ENCODE data around the gene PIKFYVE. TPM values are rescaled to one million over a fixed set of nuclear protein-coding genes. Genes with fewer than 3 reads are reported as not detected.

Gene PIKFYVE
- total and polyA plus RNA-seq, 2 of the 8 experiments (the other 6 are each of a cell fraction or from before 2014, with no cell fraction given) = 8.8 to 33.5 TPM

DNA sequence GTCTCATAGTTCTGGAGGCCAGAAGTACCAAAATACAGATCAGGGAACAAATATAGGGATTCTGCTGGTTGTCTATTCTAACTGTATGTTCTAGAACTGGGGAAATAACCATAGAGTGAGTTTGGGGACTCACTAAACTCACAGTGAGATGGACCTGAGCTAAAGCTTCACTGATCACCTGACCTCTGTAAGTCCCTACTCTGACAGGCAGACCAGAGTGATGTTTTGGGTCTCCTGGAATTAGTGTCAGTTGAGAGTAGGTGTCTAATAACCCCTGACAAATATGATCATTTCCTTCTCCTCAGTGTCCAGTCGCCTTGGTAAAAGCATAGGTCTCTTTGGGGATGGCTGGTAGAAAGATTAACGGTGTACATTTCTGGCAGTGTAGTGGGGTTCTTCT, 14.2 kb downstream of the PIKFYVE start:
- no peak overlapping the region for H3K27ac ChIP-seq (ENCODE audit: low read depth, low read length)

More for the DNA sequence above, 14.2 kb downstream of the PIKFYVE start:
- Histone ChIP-seq H3K36me3 (ENCODE audit: control insufficient read depth in 2 of 4, insufficient read depth in 4 of 4, low read length in 3 of 4) (peaks cover 11 to 76% (median 41%) of the 10 kb centered on the region in 4 experiments; a peak in 7 of 8 replicates), H3K4me2 (ENCODE audit: insufficient read depth in 1 of 2, low read depth in 2 of 2, low read length in 2 of 2) (no peak overlapping the region), H3K4me1 (replicated peaks in 1 of 4; ENCODE audit: control insufficient read depth in 3 of 4, insufficient read depth in 4 of 4, low read length in 3 of 4) (no peaks in the 10 kb centered on the region), H3K14ac (ENCODE audit: insufficient read length) (no peak overlapping the region), H2BK15ac (ENCODE audit: low read length) (no peak overlapping the region), H3K23me2 (ENCODE audit: low read depth, low read length) (no peaks in the 10 kb centered on the region), H3K4me3 (ENCODE audit: extremely low read depth in 1 of 4, insufficient read depth in 2 of 4, low read depth in 3 of 4, low read length in 4 of 4) (no peak overlapping the region), H3K4ac (replicated peaks; ENCODE audit: insufficient read length, low read depth, low read length) (no peak overlapping the region), H3K79me1 (ENCODE audit: low read depth, low read length) (peaks cover 3% of the 10 kb centered on the region; the same call in 1 of the 2 replicates), H3K9me3 (ENCODE audit: insufficient read depth in 2 of 2, low read depth in 1 of 2, low read length in 1 of 2) (no peaks in the 10 kb centered on the region), H3K9ac (replicated peaks in 1 of 4; ENCODE audit: extremely low read depth in 1 of 4, low read depth in 3 of 4, low read length in 3 of 4) (no peak overlapping the region), H3K23ac (ENCODE audit: insufficient read length) (no peak overlapping the region), H3K18ac (ENCODE audit: extremely low read depth, low read length) (no peak overlapping the region), H2AK5ac (ENCODE audit: low read depth, low read length) (no peak overlapping the region), H2BK5ac (ENCODE audit: low read depth, low read length) (no peak overlapping the region), H4K91ac (replicated peaks; ENCODE audit: insufficient read length, low read length) (no peak overlapping the region), H2BK20ac (ENCODE audit: low read length) (no peak overlapping the region), H4K8ac (ENCODE audit: extremely low read depth, insufficient read depth, low read length) (no peak overlapping the region), H3K56ac (replicated peaks; ENCODE audit: insufficient read length, low read depth, low read length) (no peak overlapping the region), H2BK12ac (ENCODE audit: low read depth, low read length) (no peak overlapping the region), H4K20me1 (replicated peaks in 1 of 2; ENCODE audit: control insufficient read depth in 1 of 2, insufficient read depth in 2 of 2, low read length in 2 of 2) (peaks cover 0 to 5% of the 10 kb centered on the region in 2 experiments), H4K5ac (ENCODE audit: insufficient read length, low read depth, low read length) (no peak overlapping the region), H2AFZ (ENCODE audit: low read length) (no peak overlapping the region), H3K27me3 (replicated peaks in 1 of 4; ENCODE audit: control insufficient read depth in 3 of 4, extremely low read depth in 1 of 4, insufficient read depth in 3 of 4, low read length in 3 of 4) (no peaks in the 10 kb centered on the region), H2BK120ac (replicated peaks; ENCODE audit: low read depth, low read length) (no peak overlapping the region), H3K79me2 (ENCODE audit: control insufficient read depth in 1 of 2, insufficient read depth in 2 of 2, low read length in 2 of 2) (no peaks in the 10 kb centered on the region)
- POLR2A ChIA-PET (ENCODE audit: partially characterized antibody) = no interaction called here
- FAIRE-seq (no peak), DNase-seq (ENCODE audit: low read depth in 1 of 2, low spot score in 2 of 2) (no peak)
- CTCF ChIA-PET (ENCODE audit: partially characterized antibody) = no interaction called here
- WGBS, 2 experiments (ENCODE audit: extremely low coverage in 1 of 2, insufficient coverage in 1 of 2, insufficient read length in 1 of 2, insufficient replicate concordance in 2 of 2, low coverage in 1 of 2, low lambda C conversion rate in 2 of 2, missing lambda C conversion rate in 1 of 2) = 95% methylated on average over 2 of the region's 2 CpGs; no CpG with 5 or more reads in 1 of the 2 experiments
- TF ChIP-seq, protein P1, sequence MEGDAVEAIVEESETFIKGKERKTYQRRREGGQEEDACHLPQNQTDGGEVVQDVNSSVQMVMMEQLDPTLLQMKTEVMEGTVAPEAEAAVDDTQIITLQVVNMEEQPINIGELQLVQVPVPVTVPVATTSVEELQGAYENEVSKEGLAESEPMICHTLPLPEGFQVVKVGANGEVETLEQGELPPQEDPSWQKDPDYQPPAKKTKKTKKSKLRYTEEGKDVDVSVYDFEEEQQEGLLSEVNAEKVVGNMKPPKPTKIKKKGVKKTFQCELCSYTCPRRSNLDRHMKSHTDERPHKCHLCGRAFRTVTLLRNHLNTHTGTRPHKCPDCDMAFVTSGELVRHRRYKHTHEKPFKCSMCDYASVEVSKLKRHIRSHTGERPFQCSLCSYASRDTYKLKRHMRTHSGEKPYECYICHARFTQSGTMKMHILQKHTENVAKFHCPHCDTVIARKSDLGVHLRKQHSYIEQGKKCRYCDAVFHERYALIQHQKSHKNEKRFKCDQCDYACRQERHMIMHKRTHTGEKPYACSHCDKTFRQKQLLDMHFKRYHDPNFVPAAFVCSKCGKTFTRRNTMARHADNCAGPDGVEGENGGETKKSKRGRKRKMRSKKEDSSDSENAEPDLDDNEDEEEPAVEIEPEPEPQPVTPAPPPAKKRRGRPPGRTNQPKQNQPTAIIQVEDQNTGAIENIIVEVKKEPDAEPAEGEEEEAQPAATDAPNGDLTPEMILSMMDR (IDR thresholded peaks at IDR 0.05; ENCODE audit: control extremely low read depth in 1 of 3, insufficient read depth in 1 of 3, low read depth in 1 of 3, low read length in 3 of 3) = no peak
- TF ChIP-seq CEBPB (IDR thresholded peaks at IDR 0.05; ENCODE audit: low read depth, low read length) (no peak), RBBP5 (IDR thresholded peaks at IDR 0.05; ENCODE audit: borderline replicate concordance, low read depth, low read length) (no peak), TBP (IDR thresholded peaks at IDR 0.05; ENCODE audit: low read depth, low read length) (no peak), POU5F1 (IDR thresholded peaks at IDR 0.05; ENCODE audit: low read depth, low read length) (no peak)
- TF ChIP-seq, protein P2, sequence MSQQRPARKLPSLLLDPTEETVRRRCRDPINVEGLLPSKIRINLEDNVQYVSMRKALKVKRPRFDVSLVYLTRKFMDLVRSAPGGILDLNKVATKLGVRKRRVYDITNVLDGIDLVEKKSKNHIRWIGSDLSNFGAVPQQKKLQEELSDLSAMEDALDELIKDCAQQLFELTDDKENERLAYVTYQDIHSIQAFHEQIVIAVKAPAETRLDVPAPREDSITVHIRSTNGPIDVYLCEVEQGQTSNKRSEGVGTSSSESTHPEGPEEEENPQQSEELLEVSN (IDR thresholded peaks at IDR 0.05) = no peak
